Uterus (tissue), 2 donors: Measurements from ENCODE around the gene STRADA.

Experiments
- CTCF ChIP-seq, 4 experiments: fragments of 200-600 bp in 2 of 4; fragments of 450-650 bp in 2 of 4; sonication (generic) in 2 of 4; IDR thresholded peaks; one replicate each; pipeline ENCODE4 v1.5.1; 2016 to 2019; ENCODE audit warnings: antibody characterized with exemption in 4 of 4, mild to moderate bottlenecking in 2 of 4, moderate library complexity in 1 of 4
- POLR2A ChIP-seq, 2 donors: fragments of 450-650 bp; IDR thresholded peaks; one replicate each; pipeline ENCODE4 v1.6.1; 2016; ENCODE audit warnings: antibody characterized with exemption in 2 of 2, mild to moderate bottlenecking in 1 of 2, moderate library complexity in 1 of 2

DNA sequence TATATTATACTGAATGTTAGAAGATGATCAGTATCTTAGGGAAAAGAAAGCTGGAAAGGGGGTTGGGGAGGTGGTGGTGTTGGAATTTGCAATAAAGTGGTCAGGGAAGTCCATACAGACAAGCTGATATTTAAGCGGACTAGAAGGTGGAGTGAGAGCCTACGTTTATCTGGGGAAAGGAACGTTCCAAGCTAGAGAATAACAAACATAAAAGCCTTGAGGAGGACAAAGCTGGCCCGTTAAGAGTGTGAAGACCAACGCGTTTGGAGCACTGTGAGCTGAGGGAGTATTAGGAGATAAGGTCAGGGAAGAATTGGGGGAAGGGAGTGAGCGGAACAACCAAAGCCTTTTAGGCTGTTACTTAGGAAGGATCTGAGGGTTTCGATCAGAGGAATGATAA, 33.8 kb upstream of the STRADA start:
- TF ChIP-seq CTCF (IDR thresholded peaks at IDR 0.05): no peak
- TF ChIP-seq POLR2A (IDR thresholded peaks at IDR 0.05): no peak
